Mammary epithelial cell (primary cell): ENCODE measurements around the gene ALDH6A1.

Source experiments
- EZH2 ChIP-seq: IDR thresholded peaks from 2 replicates; pipeline ENCODE4 v1.6.1; 2012; ENCODE audit warnings: low read length, inconsistent platforms, borderline replicate concordance
- TF ChIP-seq, protein P1 (sequence below), 2 donors: IDR thresholded peaks in 1 of 2; conservative IDR thresholded peaks in 1 of 2; 2 replicates each; pipeline ENCODE4 v1.5.1; 2011 to 2012; ENCODE audit warnings: inconsistent platforms in 2 of 2, low read length in 2 of 2, mild to moderate bottlenecking in 2 of 2, control low read depth in 1 of 2, low read depth in 1 of 2; ENCODE audit not compliant: insufficient read depth in 1 of 2; ENCODE audit errors: extremely low read depth in 1 of 2

DNA sequence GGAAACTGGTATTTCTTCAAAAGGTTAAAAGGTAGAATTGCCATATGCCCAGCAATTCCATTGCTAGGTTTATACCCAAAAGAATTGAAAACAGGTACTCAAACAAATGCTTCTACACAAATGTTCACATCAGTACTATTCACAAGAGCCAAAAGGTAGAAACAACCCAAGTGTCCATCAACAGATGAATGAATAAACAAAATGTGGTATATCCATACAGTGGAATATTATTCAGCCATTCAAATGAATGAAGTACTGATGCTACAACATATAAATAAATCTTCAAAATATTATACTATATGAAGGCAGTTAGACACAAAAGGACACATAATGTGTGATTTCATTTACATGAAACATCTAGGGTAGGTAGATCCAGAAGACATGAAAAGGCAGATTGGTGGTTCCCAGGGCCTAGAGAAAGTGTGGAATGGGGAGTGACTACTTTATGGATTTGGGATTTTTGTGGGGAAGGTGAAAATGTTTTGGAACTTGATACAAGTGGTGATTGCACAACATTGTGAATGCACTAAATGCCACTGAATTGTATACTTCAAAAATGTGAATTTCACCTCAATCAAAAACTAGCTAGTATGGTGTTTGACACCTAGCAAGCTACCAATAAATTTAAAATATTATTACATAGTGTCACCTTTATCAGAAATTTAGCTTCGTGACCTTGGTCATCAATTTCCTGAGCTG is 42.2 kb upstream of the ALDH6A1 start:
- TF ChIP-seq, protein P1, sequence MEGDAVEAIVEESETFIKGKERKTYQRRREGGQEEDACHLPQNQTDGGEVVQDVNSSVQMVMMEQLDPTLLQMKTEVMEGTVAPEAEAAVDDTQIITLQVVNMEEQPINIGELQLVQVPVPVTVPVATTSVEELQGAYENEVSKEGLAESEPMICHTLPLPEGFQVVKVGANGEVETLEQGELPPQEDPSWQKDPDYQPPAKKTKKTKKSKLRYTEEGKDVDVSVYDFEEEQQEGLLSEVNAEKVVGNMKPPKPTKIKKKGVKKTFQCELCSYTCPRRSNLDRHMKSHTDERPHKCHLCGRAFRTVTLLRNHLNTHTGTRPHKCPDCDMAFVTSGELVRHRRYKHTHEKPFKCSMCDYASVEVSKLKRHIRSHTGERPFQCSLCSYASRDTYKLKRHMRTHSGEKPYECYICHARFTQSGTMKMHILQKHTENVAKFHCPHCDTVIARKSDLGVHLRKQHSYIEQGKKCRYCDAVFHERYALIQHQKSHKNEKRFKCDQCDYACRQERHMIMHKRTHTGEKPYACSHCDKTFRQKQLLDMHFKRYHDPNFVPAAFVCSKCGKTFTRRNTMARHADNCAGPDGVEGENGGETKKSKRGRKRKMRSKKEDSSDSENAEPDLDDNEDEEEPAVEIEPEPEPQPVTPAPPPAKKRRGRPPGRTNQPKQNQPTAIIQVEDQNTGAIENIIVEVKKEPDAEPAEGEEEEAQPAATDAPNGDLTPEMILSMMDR (conservative IDR thresholded peaks at IDR 0.05 in 1 of 2, IDR thresholded peaks at IDR 0.05 in 1 of 2; ENCODE audit: extremely low read depth in 1 of 2, insufficient read depth in 1 of 2, low read depth in 1 of 2, low read length in 2 of 2) = no peak
- TF ChIP-seq EZH2 = no peak
